Nephron progenitor cell (in vitro differentiated cells): Measurements from ENCODE around the gene ANXA11.

Source experiments
- DNase-seq: peaks from one replicate; pipeline ENCODE4 v3.0.0; 2021
- H3K27ac Mint-ChIP-seq: 2 replicates; pipeline ENCODE4 v1.8.0; 2021; ENCODE audit warnings: mild to moderate bottlenecking, moderate library complexity, mixed read lengths
- H3K27me3 Mint-ChIP-seq: 2 replicates; pipeline ENCODE4 v1.8.0; 2021; ENCODE audit warnings: mild to moderate bottlenecking, low read depth, mixed read lengths; ENCODE audit not compliant: poor library complexity
- H3K36me3 Mint-ChIP-seq: 2 replicates; pipeline ENCODE4 v1.8.0; 2021; ENCODE audit warnings: low read depth, mixed read lengths
- H3K4me1 Mint-ChIP-seq: 2 replicates; pipeline ENCODE4 v1.8.0; 2021; ENCODE audit warnings: mixed read lengths
- H3K4me3 Mint-ChIP-seq: 2 replicates; pipeline ENCODE4 v1.8.0; 2021; ENCODE audit warnings: mild to moderate bottlenecking, moderate library complexity, mixed read lengths
- H3K9me3 Mint-ChIP-seq: 2 replicates; pipeline ENCODE4 v1.8.0; 2021; ENCODE audit warnings: mild to moderate bottlenecking, moderate library complexity, mixed read lengths
- CTCF ChIP-seq: fragments of 200-600 bp; sonication (generic); IDR thresholded peaks from 2 replicates; pipeline ENCODE4 v1.5.0; 2021; ENCODE audit warnings: antibody characterized with exemption

The ANXA11 gene

GRCh38 chr10:80159166-80159873 is 46.0 kb downstream of the ANXA11 start:
- Mint-ChIP-seq H3K27me3 (peaks cover 5% of the 10 kb centered on the region), H3K9me3 (no peaks in the 10 kb centered on the region), H3K4me3 (no peak overlapping the region), H3K4me1 (peaks cover 57% of the 10 kb centered on the region), H3K27ac (no peak overlapping the region), H3K36me3 (peaks cover 30% of the 10 kb centered on the region)
- no peak for DNase-seq
- no peak for TF ChIP-seq CTCF

- Mint-ChIP-seq H3K36me3 (peaks cover 28% of the 10 kb centered on the region), H3K27ac (no peak overlapping the region)
These were observed 46.7 kb downstream of the ANXA11 start for GRCh38 chr10:80158598-80159127.

DNA sequence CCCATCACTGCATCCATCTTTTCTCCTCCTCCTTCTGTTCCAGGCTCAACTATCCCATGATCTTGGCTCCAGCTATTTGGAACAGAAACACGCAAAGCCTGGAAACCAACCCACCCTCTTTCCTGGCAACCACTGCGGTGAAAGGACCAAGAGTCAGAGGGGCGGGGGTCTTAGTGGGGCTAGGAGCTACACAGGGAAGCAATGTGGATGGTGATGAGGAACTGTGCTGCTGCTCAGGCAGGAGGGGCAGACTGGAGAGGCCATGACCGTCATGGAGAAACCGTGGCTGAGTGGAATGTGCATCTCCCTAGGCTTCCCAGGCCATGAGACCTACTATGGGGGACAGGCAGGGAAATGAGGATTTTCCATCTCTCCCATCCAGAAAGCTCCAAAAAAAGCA is 47.2 kb downstream of the ANXA11 start:
- Mint-ChIP-seq H3K27ac (no peak overlapping the region), H3K27me3 (peaks cover 5% of the 10 kb centered on the region), H3K9me3 (no peaks in the 10 kb centered on the region), H3K4me3 (no peak overlapping the region), H3K4me1 (peaks cover 45% of the 10 kb centered on the region), H3K36me3 (peaks cover 23% of the 10 kb centered on the region)
- no peak for DNase-seq
- no peak for TF ChIP-seq CTCF

More at GRCh38 chr10:80158598-80159127, 46.7 kb downstream of the ANXA11 start:
- no peak for DNase-seq
- peaks cover 5% of the 10 kb centered on the region for H3K27me3 Mint-ChIP-seq
- H3K4me3 Mint-ChIP-seq: no peak overlapping the region
- H3K9me3 Mint-ChIP-seq: no peaks in the 10 kb centered on the region
- TF ChIP-seq CTCF: no peak
- H3K4me1 Mint-ChIP-seq: peaks cover 50% of the 10 kb centered on the region

DNA sequence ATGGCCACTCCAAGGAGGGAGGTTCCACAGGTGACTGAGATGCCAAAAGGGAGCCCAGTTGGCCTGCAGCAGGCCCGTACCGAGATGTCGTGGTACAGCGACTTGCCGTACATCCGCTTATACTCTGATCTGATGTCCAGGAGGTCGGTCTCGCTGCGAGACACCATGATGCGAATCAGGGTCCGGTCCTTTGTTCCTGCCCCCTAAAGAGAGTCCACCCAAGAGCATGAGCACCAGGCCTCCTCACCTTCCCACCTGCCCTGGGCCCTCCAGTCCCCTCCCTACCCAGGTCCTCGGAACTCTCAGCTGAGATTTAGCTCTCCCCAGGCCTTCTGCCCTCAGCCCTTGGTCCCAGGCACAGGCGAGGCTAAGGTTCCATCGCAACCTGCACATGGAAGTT is 47.8 kb downstream of the ANXA11 start:
- Mint-ChIP-seq H3K27ac (no peak overlapping the region), H3K27me3 (peaks cover 9% of the 10 kb centered on the region), H3K4me1 (peaks cover 44% of the 10 kb centered on the region), H3K9me3 (no peaks in the 10 kb centered on the region), H3K4me3 (no peak overlapping the region), H3K36me3 (peaks cover 20% of the 10 kb centered on the region)
- TF ChIP-seq CTCF: no peak
- no peak for DNase-seq

DNA sequence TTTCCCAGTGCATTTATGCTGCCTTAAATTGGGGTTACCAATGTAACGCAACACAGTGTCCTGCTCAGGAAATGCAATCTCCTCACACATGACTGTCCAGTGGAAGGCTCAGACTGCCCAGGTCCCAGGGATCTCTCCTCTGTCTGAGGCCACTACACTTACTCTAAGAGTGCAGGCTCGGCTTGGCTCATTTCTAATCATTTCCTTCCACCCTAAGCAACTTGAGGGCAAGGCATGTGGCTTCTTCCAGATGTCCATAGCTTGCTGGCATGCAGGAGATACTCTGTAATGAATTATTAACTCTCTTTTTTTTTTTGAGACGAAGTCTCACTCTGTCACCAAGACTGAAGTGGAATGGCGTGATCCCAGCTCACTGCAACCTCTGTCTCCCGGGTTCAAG is 49.1 kb downstream of the ANXA11 start:
- peaks cover 3% of the 10 kb centered on the region for H3K27me3 Mint-ChIP-seq
- H3K36me3 Mint-ChIP-seq: peaks cover 20% of the 10 kb centered on the region
- no peak overlapping the region for H3K27ac Mint-ChIP-seq
- no peaks in the 10 kb centered on the region for H3K9me3 Mint-ChIP-seq
- H3K4me3 Mint-ChIP-seq: no peak overlapping the region
- no peak for TF ChIP-seq CTCF
- DNase-seq: no peak
- H3K4me1 Mint-ChIP-seq: peaks cover 35% of the 10 kb centered on the region

DNA sequence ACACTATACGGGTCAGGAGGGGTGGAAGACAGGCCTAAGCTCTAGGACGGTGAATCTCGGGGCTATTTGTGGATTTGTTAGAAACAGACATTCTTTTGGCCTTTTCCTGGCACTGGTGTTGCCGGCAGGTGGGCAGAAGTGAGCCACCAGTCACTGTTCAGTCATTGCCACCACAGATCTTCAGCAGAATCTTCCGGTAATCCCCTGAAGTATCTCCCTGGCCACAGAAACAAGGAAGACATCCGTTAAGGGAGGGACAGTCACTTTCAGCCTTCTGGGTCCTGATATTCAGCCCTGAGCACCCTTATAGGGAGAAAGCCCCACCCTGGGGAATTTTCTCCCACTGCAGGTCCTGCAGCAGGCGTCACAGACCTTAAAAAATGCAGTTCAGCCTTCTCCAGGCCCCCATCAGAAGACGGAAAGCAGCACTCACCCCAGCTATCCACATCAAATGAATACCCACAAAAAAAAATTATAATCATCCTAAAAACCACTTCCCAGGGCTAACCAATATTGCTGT is 49.6 kb downstream of the ANXA11 start:
- Mint-ChIP-seq H3K27ac (no peak overlapping the region), H3K4me1 (peaks cover 30% of the 10 kb centered on the region)

More for the DNA sequence above, 49.6 kb downstream of the ANXA11 start:
- Mint-ChIP-seq H3K4me3 (no peak overlapping the region), H3K9me3 (no peaks in the 10 kb centered on the region), H3K36me3 (peaks cover 20% of the 10 kb centered on the region), H3K27me3 (peaks cover 3% of the 10 kb centered on the region)
- no peak for DNase-seq
- no peak for TF ChIP-seq CTCF
